Activated CD8-positive, alpha-beta T cell treated with anti-CD3 and anti-CD28 coated beads, Interleukin-2, amount 10 ng/mL, durations not matched to agents 7 days and 5 days (primary cell): ENCODE measurements around the gene TRAF5. TPM values are rescaled to one million over a fixed set of nuclear protein-coding genes. Genes with fewer than 3 reads are reported as not detected.
A peak's percentile ranks its signal among the peaks of the same experiment; 100 is the strongest.
"Not testable (repeated sequence)": the region's sequence is repeated elsewhere in the genome, so short reads cannot be mapped to it uniquely, and the experiment has no call there.

Source experiments
- ATAC-seq: fragments of 150-1000 bp; cut with Tn5 transposase; one replicate; pipeline ENCODE4 v1.10.0; 2021; ENCODE audit warnings: moderate library complexity
- CTCF ChIA-PET: fragments of 350-600 bp; sonication (Branson Sonifier 250); formaldehyde crosslinking; loops from one replicate; lab custom pipeline; 2021; ENCODE audit warnings: antibody characterized with exemption; lab: Charles Lee
- POLR2A ChIA-PET: fragments of 350-600 bp; sonication (Branson Sonifier 250); formaldehyde crosslinking; loops from one replicate; lab custom pipeline; 2021; ENCODE audit warnings: antibody characterized with exemption; lab: Charles Lee
- DNase-seq: peaks from one replicate; pipeline ENCODE4 v3.0.0-alpha.2; 2020
- H3K27ac Mint-ChIP-seq: one replicate; pipeline ENCODE4 v1.8.0; 2021; ENCODE audit warnings: mild to moderate bottlenecking, mixed read lengths
- H3K27me3 Mint-ChIP-seq: one replicate; pipeline ENCODE4 v1.8.0; 2021; ENCODE audit warnings: low read depth, mixed read lengths
- H3K36me3 Mint-ChIP-seq: one replicate; pipeline ENCODE4 v1.8.0; 2021; ENCODE audit warnings: low read depth, mixed read lengths
- H3K4me1 Mint-ChIP-seq: one replicate; pipeline ENCODE4 v1.8.0; 2021; ENCODE audit warnings: low read depth, mixed read lengths
- H3K4me3 Mint-ChIP-seq: one replicate; pipeline ENCODE4 v1.8.0; 2021; ENCODE audit warnings: mild to moderate bottlenecking, mixed read lengths
- H3K9me3 Mint-ChIP-seq: one replicate; pipeline ENCODE4 v1.8.0; 2022; ENCODE audit warnings: mixed read lengths; ENCODE audit not compliant: insufficient read depth
- total RNA-seq, 2 experiments: library from RNA; stranded (reverse); gene quantifications; one replicate each; pipeline ENCODE4 v1.2.3, GENCODE V29; 2021

TRAF5 gene
- total RNA-seq, 2 experiments from 2014 or later: 61.1 to 64.4 TPM

GRCh38 chr1:211347077-211347844, 20.6 kb downstream of the TRAF5 start:
- no peak overlapping the region for H3K4me3 Mint-ChIP-seq
- peak overlapping the region; percentile 5 for H3K27ac Mint-ChIP-seq
- H3K36me3 Mint-ChIP-seq: peaks cover 55% of the 10 kb centered on the region
- CTCF ChIA-PET: interaction anchor here (0.6 to 3.0 kb wide), 7 partner anchors 11 to 167 kb away, joined by 3 to 14 read pairs (median 3); no protein-coding TSS in a partner anchor
- POLR2A ChIA-PET: interaction anchor here (0.6 to 0.7 kb wide), 2 partner anchors 11 to 38 kb away, joined by 3 read pairs; no protein-coding TSS in a partner anchor
- H3K9me3 Mint-ChIP-seq: peaks cover 16% of the 10 kb centered on the region
- ATAC-seq: no peak
- no peak for DNase-seq
- peaks cover 58% of the 10 kb centered on the region for H3K4me1 Mint-ChIP-seq
- H3K27me3 Mint-ChIP-seq: no peaks in the 10 kb centered on the region

GRCh38 chr1:211348547-211348946, 21.9 kb downstream of the TRAF5 start:
- no peak overlapping the region for H3K27ac Mint-ChIP-seq

DNA sequence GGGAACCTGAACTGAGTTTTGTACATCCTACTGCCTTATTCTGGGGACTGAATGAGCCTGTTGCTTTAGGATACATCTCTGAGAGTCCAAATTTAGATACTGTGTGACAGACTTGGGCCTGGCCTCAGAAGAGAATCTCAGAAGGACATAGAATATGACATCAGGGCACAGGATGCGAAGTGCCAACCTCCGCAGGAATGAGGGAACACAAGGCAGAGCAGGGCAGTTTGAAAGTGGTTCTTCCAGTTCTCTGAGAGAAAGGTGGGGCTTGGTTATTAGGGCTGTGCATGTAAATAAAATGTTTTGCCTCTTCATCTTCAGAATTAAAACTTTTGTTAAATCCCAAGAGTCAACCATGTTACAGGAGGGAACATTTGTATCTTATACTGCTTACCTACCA, 23.1 kb downstream of the TRAF5 start:
- Mint-ChIP-seq H3K27me3 (no peaks in the 10 kb centered on the region), H3K9me3 (peaks cover 16% of the 10 kb centered on the region), H3K27ac (peak overlapping the region; percentile 31), H3K36me3 (peaks cover 68% of the 10 kb centered on the region), H3K4me1 (peaks cover 60% of the 10 kb centered on the region), H3K4me3 (no peak overlapping the region)
- no peak for DNase-seq
- no peak for ATAC-seq
- CTCF ChIA-PET: interaction anchor here (1.6 to 3.0 kb wide), 2 partner anchors 10 to 27 kb away, joined by 6 to 14 read pairs; no protein-coding TSS in a partner anchor
- POLR2A ChIA-PET: no interaction called here

More at GRCh38 chr1:211348547-211348946, 21.9 kb downstream of the TRAF5 start:
- H3K4me3 Mint-ChIP-seq: no peak overlapping the region
- no peaks in the 10 kb centered on the region for H3K27me3 Mint-ChIP-seq
- POLR2A ChIA-PET: no interaction called here
- CTCF ChIA-PET: interaction anchor here (1.1 to 3.0 kb wide), 3 partner anchors 19 to 165 kb away, joined by 3 to 14 read pairs (median 4); no protein-coding TSS in a partner anchor
- H3K4me1 Mint-ChIP-seq: peaks cover 60% of the 10 kb centered on the region
- no peak for ATAC-seq
- DNase-seq: no peak
- H3K9me3 Mint-ChIP-seq: peaks cover 16% of the 10 kb centered on the region
- H3K36me3 Mint-ChIP-seq: peaks cover 62% of the 10 kb centered on the region

DNA sequence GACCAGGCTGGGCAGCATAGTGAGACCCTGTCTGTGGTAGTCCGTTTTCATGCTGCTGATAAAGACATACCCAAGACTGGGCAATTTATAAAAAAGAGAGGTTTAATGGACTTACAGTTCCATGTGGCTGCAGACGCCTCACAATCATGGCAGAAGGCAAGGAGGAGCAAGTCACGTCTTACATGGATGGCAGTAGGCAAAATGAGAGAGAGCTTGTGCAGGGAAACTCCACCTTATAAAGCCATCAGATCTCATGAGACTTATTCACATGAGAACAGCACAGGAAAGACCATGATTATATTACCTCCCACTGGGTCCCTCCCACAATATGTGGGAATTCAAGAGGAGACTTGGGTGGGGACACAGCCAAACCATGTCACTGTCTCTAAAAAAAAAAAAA, 25.4 kb downstream of the TRAF5 start:
- H3K27ac Mint-ChIP-seq: peak overlapping the region; percentile 78
- DNase-seq, H3K27me3 Mint-ChIP-seq, H3K4me3 Mint-ChIP-seq, ATAC-seq: not testable (repeated sequence)
- CTCF ChIA-PET: interaction anchor here (0.6 to 1.3 kb wide), 7 partner anchors 9 to 162 kb away, joined by 3 to 5 read pairs (median 3); partner anchors contain the start of gene TRAF5
- peaks cover 77% of the 10 kb centered on the region for H3K36me3 Mint-ChIP-seq
- peaks cover 59% of the 10 kb centered on the region for H3K4me1 Mint-ChIP-seq
- POLR2A ChIA-PET: interaction anchor here (1.4 to 2.0 kb wide), 2 partner anchors 16 to 23 kb away, joined by 4 to 11 read pairs; no protein-coding TSS in a partner anchor
- H3K9me3 Mint-ChIP-seq: peaks cover 16% of the 10 kb centered on the region

GRCh38 chr1:211352465-211352864, 25.8 kb downstream of the TRAF5 start:
- ChIA-PET CTCF (interaction anchor here (0.7 to 1.3 kb wide), 4 partner anchors 9 to 29 kb away, joined by 3 to 5 read pairs (median 3); no protein-coding TSS in a partner anchor), POLR2A (interaction anchor here (1.4 to 2.0 kb wide), 2 partner anchors 16 to 23 kb away, joined by 4 to 11 read pairs; no protein-coding TSS in a partner anchor)
- H3K27ac Mint-ChIP-seq: peak overlapping the region; percentile 93
- H3K4me1 Mint-ChIP-seq: peaks cover 56% of the 10 kb centered on the region
- H3K9me3 Mint-ChIP-seq: peaks cover 16% of the 10 kb centered on the region
- DNase-seq: no peak
- H3K27me3 Mint-ChIP-seq: no peaks in the 10 kb centered on the region
- no peak for ATAC-seq
- peak overlapping the region; percentile 74 for H3K4me3 Mint-ChIP-seq
- H3K36me3 Mint-ChIP-seq: peaks cover 76% of the 10 kb centered on the region

DNA sequence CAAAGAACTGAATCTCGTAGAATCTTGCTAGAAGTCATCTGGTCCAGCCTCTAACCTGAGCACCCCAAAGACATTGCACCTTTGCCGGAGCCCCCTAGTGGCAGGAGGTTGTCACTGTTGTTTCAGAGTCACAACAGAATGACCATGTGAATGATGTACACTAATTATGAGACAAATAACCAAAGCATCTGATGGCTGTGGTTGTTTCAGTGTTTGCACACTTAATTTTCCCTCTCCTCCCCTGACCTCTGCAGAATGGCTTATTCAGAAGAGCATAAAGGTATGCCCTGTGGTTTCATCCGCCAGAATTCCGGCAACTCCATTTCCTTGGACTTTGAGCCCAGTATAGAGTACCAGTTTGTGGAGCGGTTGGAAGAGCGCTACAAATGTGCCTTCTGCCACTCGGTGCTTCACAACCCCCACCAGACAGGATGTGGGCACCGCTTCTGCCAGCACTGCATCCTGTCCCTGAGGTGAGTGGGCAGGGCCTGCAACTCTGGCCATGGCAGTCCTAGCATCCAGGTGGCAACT, 26.4 kb downstream of the TRAF5 start:
- ChIA-PET POLR2A (no interaction called here), CTCF (interaction anchor here (0.8 to 1.8 kb wide), 6 partner anchors 9 to 32 kb away, joined by 3 to 7 read pairs (median 4); no protein-coding TSS in a partner anchor)
- DNase-seq (peak; percentile 68), ATAC-seq (peak; percentile 73)
- Mint-ChIP-seq H3K27me3 (no peaks in the 10 kb centered on the region), H3K27ac (peak overlapping the region; percentile 93), H3K4me1 (peaks cover 50% of the 10 kb centered on the region), H3K36me3 (peaks cover 74% of the 10 kb centered on the region), H3K9me3 (peaks cover 16% of the 10 kb centered on the region), H3K4me3 (peak overlapping the region; percentile 74)

- Mint-ChIP-seq H3K4me3 (peak overlapping the region; percentile 74), H3K4me1 (peaks cover 50% of the 10 kb centered on the region), H3K27me3 (no peaks in the 10 kb centered on the region), H3K36me3 (peaks cover 72% of the 10 kb centered on the region), H3K27ac (peak overlapping the region; percentile 93), H3K9me3 (peaks cover 16% of the 10 kb centered on the region)
- CTCF ChIA-PET: interaction anchor here (0.8 to 4.9 kb wide), 9 partner anchors 13 to 62 kb away, joined by 3 to 40 read pairs (median 4); no protein-coding TSS in a partner anchor
- ATAC-seq (peak; percentile 54), DNase-seq (no peak)
- POLR2A ChIA-PET: no interaction called here
Measured at GRCh38 chr1:211353562-211354212, 27.1 kb downstream of the TRAF5 start.

DNA sequence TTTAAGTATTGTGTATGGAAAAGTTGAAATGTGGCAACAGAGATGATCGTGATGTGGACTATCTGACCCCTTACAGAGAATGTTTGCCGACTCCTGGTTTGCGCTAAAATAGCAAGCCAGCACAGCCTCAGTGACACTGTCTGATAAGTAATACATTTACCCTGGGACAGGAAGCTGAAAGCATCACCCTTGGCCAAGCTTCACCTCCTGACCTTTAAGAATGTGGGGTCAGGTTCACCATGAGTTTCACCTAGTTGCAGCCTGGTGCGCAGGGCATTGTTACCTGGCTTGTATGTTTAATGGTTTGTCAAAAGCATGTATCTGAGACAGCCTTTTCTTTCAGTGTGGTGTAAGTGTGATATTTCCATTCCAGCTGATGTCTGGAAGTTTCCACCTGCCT, 29.2 kb downstream of the TRAF5 start:
- Mint-ChIP-seq H3K36me3 (peaks cover 72% of the 10 kb centered on the region), H3K9me3 (peaks cover 10% of the 10 kb centered on the region), H3K27ac (peak overlapping the region; percentile 18), H3K4me3 (no peak overlapping the region), H3K27me3 (no peaks in the 10 kb centered on the region), H3K4me1 (peaks cover 50% of the 10 kb centered on the region)
- ATAC-seq (no peak), DNase-seq (no peak)
- ChIA-PET CTCF (interaction anchor here (1.0 to 4.9 kb wide), 5 partner anchors 17 to 33 kb away, joined by 3 to 40 read pairs (median 3); no protein-coding TSS in a partner anchor), POLR2A (interaction anchor here (1.1 to 1.6 kb wide), 2 partner anchors 11 to 29 kb away, joined by 3 to 6 read pairs; partner anchors contain the start of gene TRAF5)

DNA sequence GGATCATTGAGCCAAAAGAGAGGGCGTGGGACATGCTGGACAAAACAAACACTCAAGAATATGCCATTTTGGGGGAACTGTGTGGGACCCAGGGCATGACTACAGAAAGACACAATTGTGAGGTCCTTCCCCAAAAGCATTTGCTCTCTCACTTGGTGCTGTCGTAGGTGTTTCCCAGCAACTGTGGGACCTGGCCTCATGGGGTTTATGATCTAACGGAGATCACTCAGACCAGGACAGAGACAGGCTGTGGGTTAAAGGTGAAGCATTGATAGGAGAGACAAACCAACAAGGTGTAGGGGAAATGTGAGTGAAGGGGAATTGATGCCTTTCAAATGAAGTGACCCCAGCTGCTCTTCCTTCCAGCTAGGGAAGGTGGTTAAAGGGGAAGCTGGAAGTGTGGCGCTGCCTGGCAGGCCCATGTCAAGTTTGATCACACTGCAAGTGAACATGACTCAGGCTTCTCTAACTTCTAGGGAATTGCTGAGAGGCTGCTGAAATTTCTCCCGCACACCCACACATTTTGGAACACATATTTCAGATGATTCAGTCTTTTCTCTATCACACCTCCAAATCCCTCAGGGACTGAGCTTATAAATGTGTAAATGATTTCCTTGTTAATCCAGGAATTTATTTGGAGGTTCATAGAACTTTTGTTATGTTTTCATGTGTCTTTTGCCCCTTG, 30.2 kb downstream of the TRAF5 start:
- Mint-ChIP-seq H3K9me3 (peaks cover 3% of the 10 kb centered on the region), H3K27ac (no peak overlapping the region), H3K36me3 (peaks cover 71% of the 10 kb centered on the region), H3K27me3 (no peaks in the 10 kb centered on the region), H3K4me3 (no peak overlapping the region), H3K4me1 (peaks cover 42% of the 10 kb centered on the region)
- ATAC-seq: no peak
- ChIA-PET POLR2A (interaction anchor here (0.7 kb wide), 1 partner anchor 38 kb away, joined by 3 read pairs; no protein-coding TSS in a partner anchor), CTCF (interaction anchor here (1.1 to 4.9 kb wide), 3 partner anchors 19 to 34 kb away, joined by 3 to 40 read pairs (median 4); no protein-coding TSS in a partner anchor)
- no peak for DNase-seq

DNA sequence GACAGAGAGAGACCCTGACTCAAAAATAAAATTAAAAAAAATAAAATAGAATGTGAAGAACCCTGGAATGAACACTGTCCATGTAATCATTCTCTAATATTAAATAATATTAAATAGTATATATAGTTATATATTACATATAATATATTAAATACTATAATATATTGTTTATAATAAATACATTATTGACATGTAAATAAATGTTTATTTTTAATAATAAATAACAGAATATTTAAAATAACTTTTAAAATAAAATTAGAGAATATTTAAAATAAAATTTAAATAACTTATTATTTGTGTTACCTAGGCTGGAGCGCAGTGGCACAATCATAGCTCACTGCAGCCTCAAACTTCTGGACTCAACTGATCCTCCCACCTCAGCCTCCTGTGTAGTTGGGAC, 32.1 kb downstream of the TRAF5 start:
- no peak for DNase-seq
- H3K9me3 Mint-ChIP-seq: no peaks in the 10 kb centered on the region
- H3K36me3 Mint-ChIP-seq: peaks cover 59% of the 10 kb centered on the region
- H3K27ac Mint-ChIP-seq: no peak overlapping the region
- H3K4me1 Mint-ChIP-seq: peaks cover 25% of the 10 kb centered on the region
- no peak overlapping the region for H3K4me3 Mint-ChIP-seq
- ChIA-PET CTCF (interaction anchor here (1.6 to 2.1 kb wide), 2 partner anchors 8 to 21 kb away, joined by 4 to 6 read pairs; no protein-coding TSS in a partner anchor), POLR2A (no interaction called here)
- H3K27me3 Mint-ChIP-seq: no peaks in the 10 kb centered on the region
- ATAC-seq: no peak
